ENCODE results near the gene CALM1.

CALM1 gene

DNA sequence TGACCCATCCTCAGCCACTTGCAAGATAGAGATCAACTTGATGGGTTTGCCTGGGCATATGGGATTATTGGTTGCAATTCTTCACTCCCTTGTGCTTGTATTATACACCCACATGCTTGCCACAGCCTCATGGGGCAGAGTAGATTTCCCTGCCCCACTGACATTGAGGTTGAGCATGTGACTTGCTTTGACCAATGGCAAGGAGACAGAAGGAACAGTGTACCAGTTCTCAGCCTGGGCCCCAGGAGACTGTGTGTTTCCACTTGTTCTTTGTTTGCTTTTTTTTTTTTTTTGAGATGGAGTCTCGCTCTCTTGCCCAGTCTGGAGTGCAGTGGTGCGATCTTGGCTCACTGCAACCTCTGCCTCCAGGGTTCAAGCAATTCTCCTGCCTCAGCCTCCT lies 31.8 kb downstream of the CALM1 start:
- H3K9me3 ChIP-seq (ENCODE audit: control insufficient read depth, insufficient read depth, low read depth, low read length): no peaks in the 10 kb centered on the region
- no peak overlapping the region for H3K4me3 ChIP-seq (ENCODE audit: low read depth, low read length)
- no peaks in the 10 kb centered on the region; the same call in 1 of the 2 replicates for H3K4me1 ChIP-seq (ENCODE audit: control insufficient read depth, insufficient read depth, low read length)
- POLR2A ChIA-PET: no interaction called here
- TF ChIP-seq ZBTB20 (tag by site-specific recombination; IDR thresholded peaks at IDR 0.05): peak; percentile 54
- TF ChIP-seq, protein P1, sequence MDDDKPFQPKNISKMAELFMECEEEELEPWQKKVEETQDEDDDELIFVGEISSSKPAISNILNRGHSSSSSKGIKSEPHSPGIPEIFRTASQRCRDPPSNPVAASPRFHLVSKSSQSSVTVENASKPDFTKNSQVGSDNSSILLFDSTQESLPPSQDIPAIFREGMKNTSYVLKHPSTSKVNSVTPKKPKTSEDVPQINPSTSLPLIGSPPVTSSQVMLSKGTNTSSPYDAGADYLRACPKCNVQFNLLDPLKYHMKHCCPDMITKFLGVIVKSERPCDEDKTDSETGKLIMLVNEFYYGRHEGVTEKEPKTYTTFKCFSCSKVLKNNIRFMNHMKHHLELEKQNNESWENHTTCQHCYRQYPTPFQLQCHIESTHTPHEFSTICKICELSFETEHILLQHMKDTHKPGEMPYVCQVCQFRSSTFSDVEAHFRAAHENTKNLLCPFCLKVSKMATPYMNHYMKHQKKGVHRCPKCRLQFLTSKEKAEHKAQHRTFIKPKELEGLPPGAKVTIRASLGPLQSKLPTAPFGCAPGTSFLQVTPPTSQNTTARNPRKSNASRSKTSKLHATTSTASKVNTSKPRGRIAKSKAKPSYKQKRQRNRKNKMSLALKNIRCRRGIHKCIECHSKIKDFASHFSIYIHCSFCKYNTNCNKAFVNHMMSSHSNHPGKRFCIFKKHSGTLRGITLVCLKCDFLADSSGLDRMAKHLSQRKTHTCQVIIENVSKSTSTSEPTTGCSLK (tag by site-specific recombination; IDR thresholded peaks at IDR 0.05): no peak
- no peak overlapping the region for H3K27ac ChIP-seq (ENCODE audit: extremely low read depth, low read depth, low read length)
- CTCF ChIA-PET: interaction anchor here (0.6 kb wide), 1 partner anchor 74 kb away, joined by 3 read pairs; no protein-coding TSS in a partner anchor
- no peaks in the 10 kb centered on the region for H3K36me3 ChIP-seq (ENCODE audit: control insufficient read depth in 2 of 2, insufficient read depth in 1 of 2, low read length in 2 of 2)

DNA sequence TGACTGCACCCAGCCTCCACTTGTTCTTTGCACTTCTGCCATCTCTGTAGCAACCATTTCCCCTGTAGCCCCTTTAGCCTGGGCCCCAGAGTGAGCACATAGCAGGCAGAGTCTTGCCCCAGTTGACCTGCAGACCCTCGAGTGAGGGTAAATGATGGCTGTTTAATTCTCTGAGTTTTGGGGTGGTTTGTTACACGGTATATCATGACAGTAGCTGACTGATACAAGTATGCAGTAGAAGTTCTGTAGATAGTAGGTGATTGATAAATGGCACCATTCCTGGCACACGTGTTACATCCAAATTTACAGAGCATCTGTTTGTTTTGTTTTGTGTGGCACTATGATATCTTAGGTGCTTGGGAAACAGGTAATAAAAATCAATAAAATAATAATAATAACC lies 32.4 kb downstream of the CALM1 start:
- Histone ChIP-seq H3K9me3 (ENCODE audit: control insufficient read depth, insufficient read depth, low read depth, low read length) (no peaks in the 10 kb centered on the region), H3K27ac (ENCODE audit: extremely low read depth, low read depth, low read length) (no peak overlapping the region), H3K4me3 (ENCODE audit: low read depth, low read length) (no peak overlapping the region), H3K4me1 (ENCODE audit: control insufficient read depth, insufficient read depth, low read length) (no peaks in the 10 kb centered on the region; the same call in 1 of the 2 replicates), H3K36me3 (ENCODE audit: control insufficient read depth in 2 of 2, insufficient read depth in 1 of 2, low read length in 2 of 2) (no peaks in the 10 kb centered on the region)
- POLR2A ChIA-PET: no interaction called here
- CTCF ChIA-PET: interaction anchor here (0.6 kb wide), 1 partner anchor 75 kb away, joined by 3 read pairs; no protein-coding TSS in a partner anchor
- TF ChIP-seq, protein P2, sequence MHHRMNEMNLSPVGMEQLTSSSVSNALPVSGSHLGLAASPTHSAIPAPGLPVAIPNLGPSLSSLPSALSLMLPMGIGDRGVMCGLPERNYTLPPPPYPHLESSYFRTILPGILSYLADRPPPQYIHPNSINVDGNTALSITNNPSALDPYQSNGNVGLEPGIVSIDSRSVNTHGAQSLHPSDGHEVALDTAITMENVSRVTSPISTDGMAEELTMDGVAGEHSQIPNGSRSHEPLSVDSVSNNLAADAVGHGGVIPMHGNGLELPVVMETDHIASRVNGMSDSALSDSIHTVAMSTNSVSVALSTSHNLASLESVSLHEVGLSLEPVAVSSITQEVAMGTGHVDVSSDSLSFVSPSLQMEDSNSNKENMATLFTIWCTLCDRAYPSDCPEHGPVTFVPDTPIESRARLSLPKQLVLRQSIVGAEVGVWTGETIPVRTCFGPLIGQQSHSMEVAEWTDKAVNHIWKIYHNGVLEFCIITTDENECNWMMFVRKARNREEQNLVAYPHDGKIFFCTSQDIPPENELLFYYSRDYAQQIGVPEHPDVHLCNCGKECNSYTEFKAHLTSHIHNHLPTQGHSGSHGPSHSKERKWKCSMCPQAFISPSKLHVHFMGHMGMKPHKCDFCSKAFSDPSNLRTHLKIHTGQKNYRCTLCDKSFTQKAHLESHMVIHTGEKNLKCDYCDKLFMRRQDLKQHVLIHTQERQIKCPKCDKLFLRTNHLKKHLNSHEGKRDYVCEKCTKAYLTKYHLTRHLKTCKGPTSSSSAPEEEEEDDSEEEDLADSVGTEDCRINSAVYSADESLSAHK (tag by site-specific recombination; IDR thresholded peaks at IDR 0.05): no peak
- TF ChIP-seq ZNF561 (tag by site-specific recombination; IDR thresholded peaks at IDR 0.05; ENCODE audit: borderline replicate concordance): no peak
- TF ChIP-seq ZNF664 (tag by site-specific recombination; IDR thresholded peaks at IDR 0.05): 0 out of 2 replicates have a peak, but pooled peaks have one; percentile 15
- no peak for TF ChIP-seq ZNF792 (tag by site-specific recombination; IDR thresholded peaks at IDR 0.05)
- TF ChIP-seq RBAK (tag by site-specific recombination; IDR thresholded peaks at IDR 0.05): peak; percentile 98
- no peak for TF ChIP-seq ZNF416 (tag by site-specific recombination; IDR thresholded peaks at IDR 0.05)
- no peak for TF ChIP-seq ZNF660 (tag by site-specific recombination; IDR thresholded peaks at IDR 0.05)
- no peak for TF ChIP-seq HOXC10 (CRISPR knock-in tag; IDR thresholded peaks at IDR 0.05)

DNA sequence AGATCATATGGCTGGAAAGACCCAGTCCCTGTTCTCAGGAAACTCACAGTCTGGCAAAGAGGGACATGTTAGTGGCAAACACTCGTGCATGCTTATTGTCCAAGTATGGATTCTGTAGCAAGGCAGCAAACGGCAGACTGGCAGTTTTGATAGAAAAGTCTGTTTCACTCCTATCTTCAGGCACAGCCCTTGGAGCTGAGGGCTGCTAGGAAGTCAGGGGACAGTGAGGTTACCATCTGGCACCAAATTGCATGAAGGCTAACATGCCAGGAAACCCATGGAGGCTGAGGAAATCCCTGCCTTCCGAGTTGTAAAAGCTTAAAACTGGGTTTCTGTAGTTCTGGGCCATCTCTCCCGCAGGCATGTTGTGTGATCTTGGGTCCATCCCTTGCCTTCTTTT lies 32.9 kb downstream of the CALM1 start:
- Histone ChIP-seq H3K4me1 (ENCODE audit: control insufficient read depth, insufficient read depth, low read length) (no peaks in the 10 kb centered on the region; the same call in 1 of the 2 replicates), H3K27ac (ENCODE audit: extremely low read depth, low read depth, low read length) (no peak overlapping the region), H3K4me3 (ENCODE audit: low read depth, low read length) (no peak overlapping the region), H3K36me3 (ENCODE audit: control insufficient read depth in 2 of 2, insufficient read depth in 1 of 2, low read length in 2 of 2) (no peaks in the 10 kb centered on the region), H3K9me3 (ENCODE audit: control insufficient read depth, insufficient read depth, low read depth, low read length) (no peaks in the 10 kb centered on the region)
- POLR2A ChIA-PET: no interaction called here
- CTCF ChIA-PET: interaction anchor here (0.6 to 0.7 kb wide), 2 partner anchors 30 to 56 kb away, joined by 3 read pairs; no protein-coding TSS in a partner anchor
- TF ChIP-seq ZNF274 (IDR thresholded peaks at IDR 0.05; ENCODE audit: low read length) (no peak), ZNF274 (tag by site-specific recombination; IDR thresholded peaks at IDR 0.05; ENCODE audit: borderline replicate concordance) (no peak), ZNF248 (tag by site-specific recombination; IDR thresholded peaks at IDR 0.05) (no peak), KLF9 (tag by site-specific recombination; IDR thresholded peaks at IDR 0.05; ENCODE audit: low read depth) (no peak), ZNF707 (tag by site-specific recombination; IDR thresholded peaks at IDR 0.05) (no peak), HOXD13 (CRISPR knock-in tag; IDR thresholded peaks at IDR 0.05; ENCODE audit: borderline replicate concordance) (no peak), ZNF146 (tag by site-specific recombination; IDR thresholded peaks at IDR 0.05) (no peak), ZNF610 (tag by site-specific recombination; IDR thresholded peaks at IDR 0.05; ENCODE audit: borderline replicate concordance) (no peak), MYNN (tag by site-specific recombination; IDR thresholded peaks at IDR 0.05; ENCODE audit: borderline replicate concordance) (no peak), TRIM28 (IDR thresholded peaks at IDR 0.05; ENCODE audit: borderline replicate concordance, low read length) (no peak), GFI1B (tag by site-specific recombination; IDR thresholded peaks at IDR 0.05) (no peak)
- TF ChIP-seq, protein P3, sequence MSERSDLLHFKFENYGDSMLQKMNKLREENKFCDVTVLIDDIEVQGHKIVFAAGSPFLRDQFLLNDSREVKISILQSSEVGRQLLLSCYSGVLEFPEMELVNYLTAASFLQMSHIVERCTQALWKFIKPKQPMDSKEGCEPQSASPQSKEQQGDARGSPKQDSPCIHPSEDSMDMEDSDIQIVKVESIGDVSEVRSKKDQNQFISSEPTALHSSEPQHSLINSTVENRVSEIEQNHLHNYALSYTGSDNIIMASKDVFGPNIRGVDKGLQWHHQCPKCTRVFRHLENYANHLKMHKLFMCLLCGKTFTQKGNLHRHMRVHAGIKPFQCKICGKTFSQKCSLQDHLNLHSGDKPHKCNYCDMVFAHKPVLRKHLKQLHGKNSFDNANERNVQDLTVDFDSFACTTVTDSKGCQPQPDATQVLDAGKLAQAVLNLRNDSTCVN (tag by site-specific recombination; optimal IDR thresholded peaks at IDR 0.05): no peak
- TF ChIP-seq, protein P4, sequence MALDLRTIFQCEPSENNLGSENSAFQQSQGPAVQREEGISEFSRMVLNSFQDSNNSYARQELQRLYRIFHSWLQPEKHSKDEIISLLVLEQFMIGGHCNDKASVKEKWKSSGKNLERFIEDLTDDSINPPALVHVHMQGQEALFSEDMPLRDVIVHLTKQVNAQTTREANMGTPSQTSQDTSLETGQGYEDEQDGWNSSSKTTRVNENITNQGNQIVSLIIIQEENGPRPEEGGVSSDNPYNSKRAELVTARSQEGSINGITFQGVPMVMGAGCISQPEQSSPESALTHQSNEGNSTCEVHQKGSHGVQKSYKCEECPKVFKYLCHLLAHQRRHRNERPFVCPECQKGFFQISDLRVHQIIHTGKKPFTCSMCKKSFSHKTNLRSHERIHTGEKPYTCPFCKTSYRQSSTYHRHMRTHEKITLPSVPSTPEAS (tag by site-specific recombination; IDR thresholded peaks at IDR 0.05): no peak
- TF ChIP-seq, protein P5, sequence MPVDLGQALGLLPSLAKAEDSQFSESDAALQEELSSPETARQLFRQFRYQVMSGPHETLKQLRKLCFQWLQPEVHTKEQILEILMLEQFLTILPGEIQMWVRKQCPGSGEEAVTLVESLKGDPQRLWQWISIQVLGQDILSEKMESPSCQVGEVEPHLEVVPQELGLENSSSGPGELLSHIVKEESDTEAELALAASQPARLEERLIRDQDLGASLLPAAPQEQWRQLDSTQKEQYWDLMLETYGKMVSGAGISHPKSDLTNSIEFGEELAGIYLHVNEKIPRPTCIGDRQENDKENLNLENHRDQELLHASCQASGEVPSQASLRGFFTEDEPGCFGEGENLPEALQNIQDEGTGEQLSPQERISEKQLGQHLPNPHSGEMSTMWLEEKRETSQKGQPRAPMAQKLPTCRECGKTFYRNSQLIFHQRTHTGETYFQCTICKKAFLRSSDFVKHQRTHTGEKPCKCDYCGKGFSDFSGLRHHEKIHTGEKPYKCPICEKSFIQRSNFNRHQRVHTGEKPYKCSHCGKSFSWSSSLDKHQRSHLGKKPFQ (tag by site-specific recombination; IDR thresholded peaks at IDR 0.05): no peak

All from HEK293 (cell line).